ENCODE results near the gene KLK10.

Gene KLK10

GRCh38 chr19:51025401-51025800 is 5.9 kb upstream of the KLK10 start:
- Histone ChIP-seq H3K36me3 (ENCODE audit: insufficient read depth, low read length) (no peaks in the 10 kb centered on the region), H2AFZ (ENCODE audit: low read depth, low read length) (no peak overlapping the region), H3K4me1 (ENCODE audit: insufficient read depth, low read length) (no peaks in the 10 kb centered on the region), H3K9ac (ENCODE audit: low read depth, low read length) (no peak overlapping the region), H4K20me1 (ENCODE audit: insufficient read depth, low read length) (no peaks in the 10 kb centered on the region), H3K79me2 (ENCODE audit: insufficient read depth, low read length) (no peaks in the 10 kb centered on the region), H3K4me2 (ENCODE audit: insufficient read depth, low read length) (no peak overlapping the region), H3K9me3 (ENCODE audit: insufficient read depth, low read length, severe bottlenecking) (no peaks in the 10 kb centered on the region), H3K27me3 (ENCODE audit: insufficient read depth, low read length, poor library complexity) (peaks cover 10% of the 10 kb centered on the region), H3K27ac (ENCODE audit: low read length) (no peak overlapping the region), H3K4me3 (ENCODE audit: low read depth in 1 of 2, low read length in 2 of 2) (no peak overlapping the region)
- ATAC-seq (ENCODE audit: insufficient read depth, low read depth) (no peak), DNase-seq (no peak)
- no peak for TF ChIP-seq CTCF (IDR thresholded peaks at IDR 0.05; ENCODE audit: borderline replicate concordance, extremely low read depth, low read length, poor library complexity, severe bottlenecking)
- TF ChIP-seq EZH2 (IDR thresholded peaks at IDR 0.05; ENCODE audit: borderline replicate concordance, low read depth, low read length, severe bottlenecking), result no peak

GRCh38 chr19:51024924-51025323 is 5.4 kb upstream of the KLK10 start:
- Histone ChIP-seq H4K20me1 (ENCODE audit: insufficient read depth, low read length) (no peaks in the 10 kb centered on the region), H3K79me2 (ENCODE audit: insufficient read depth, low read length) (no peaks in the 10 kb centered on the region), H3K27me3 (ENCODE audit: insufficient read depth, low read length, poor library complexity) (peaks cover 10% of the 10 kb centered on the region), H3K4me2 (ENCODE audit: insufficient read depth, low read length) (no peak overlapping the region), H3K9me3 (ENCODE audit: insufficient read depth, low read length, severe bottlenecking) (no peaks in the 10 kb centered on the region), H3K36me3 (ENCODE audit: insufficient read depth, low read length) (no peaks in the 10 kb centered on the region), H3K27ac (ENCODE audit: low read length) (no peak overlapping the region), H3K4me1 (ENCODE audit: insufficient read depth, low read length) (no peaks in the 10 kb centered on the region), H2AFZ (ENCODE audit: low read depth, low read length) (no peak overlapping the region), H3K9ac (ENCODE audit: low read depth, low read length) (no peak overlapping the region), H3K4me3 (ENCODE audit: low read depth in 1 of 2, low read length in 2 of 2) (no peak overlapping the region)
- TF ChIP-seq CTCF (IDR thresholded peaks at IDR 0.05; ENCODE audit: borderline replicate concordance, extremely low read depth, low read length, poor library complexity, severe bottlenecking), result no peak
- TF ChIP-seq EZH2 (IDR thresholded peaks at IDR 0.05; ENCODE audit: borderline replicate concordance, low read depth, low read length, severe bottlenecking), result no peak
- ATAC-seq (ENCODE audit: insufficient read depth, low read depth) (no peak), DNase-seq (no peak)

GRCh38 chr19:51023946-51024345 is 4.4 kb upstream of the KLK10 start:
- Histone ChIP-seq H3K9ac (ENCODE audit: low read depth, low read length) (no peak overlapping the region), H3K9me3 (ENCODE audit: insufficient read depth, low read length, severe bottlenecking) (no peaks in the 10 kb centered on the region), H3K4me2 (ENCODE audit: insufficient read depth, low read length) (no peak overlapping the region), H3K27me3 (ENCODE audit: insufficient read depth, low read length, poor library complexity) (peaks cover 10% of the 10 kb centered on the region), H3K4me1 (ENCODE audit: insufficient read depth, low read length) (no peaks in the 10 kb centered on the region), H3K79me2 (ENCODE audit: insufficient read depth, low read length) (no peaks in the 10 kb centered on the region), H2AFZ (ENCODE audit: low read depth, low read length) (no peak overlapping the region), H3K36me3 (ENCODE audit: insufficient read depth, low read length) (no peaks in the 10 kb centered on the region), H3K4me3 (ENCODE audit: low read depth in 1 of 2, low read length in 2 of 2) (no peak overlapping the region), H3K27ac (ENCODE audit: low read length) (no peak overlapping the region), H4K20me1 (ENCODE audit: insufficient read depth, low read length) (no peaks in the 10 kb centered on the region)
- TF ChIP-seq CTCF (IDR thresholded peaks at IDR 0.05; ENCODE audit: borderline replicate concordance, extremely low read depth, low read length, poor library complexity, severe bottlenecking) (no peak), EZH2 (IDR thresholded peaks at IDR 0.05; ENCODE audit: borderline replicate concordance, low read depth, low read length, severe bottlenecking) (no peak)
- DNase-seq, result no peak
- no peak for ATAC-seq (ENCODE audit: insufficient read depth, low read depth)

- no peaks in the 10 kb centered on the region for H3K9me3 ChIP-seq (ENCODE audit: insufficient read depth, low read length, severe bottlenecking)
- no peaks in the 10 kb centered on the region for H3K79me2 ChIP-seq (ENCODE audit: insufficient read depth, low read length)
- H3K27ac ChIP-seq (ENCODE audit: low read length), result no peak overlapping the region
- no peak overlapping the region for H3K4me2 ChIP-seq (ENCODE audit: insufficient read depth, low read length)
- H3K27me3 ChIP-seq (ENCODE audit: insufficient read depth, low read length, poor library complexity), result peaks cover 10% of the 10 kb centered on the region
- no peak for DNase-seq
- no peak for ATAC-seq (ENCODE audit: insufficient read depth, low read depth)
- H3K4me1 ChIP-seq (ENCODE audit: insufficient read depth, low read length), result no peaks in the 10 kb centered on the region
- no peaks in the 10 kb centered on the region for H4K20me1 ChIP-seq (ENCODE audit: insufficient read depth, low read length)
- H3K9ac ChIP-seq (ENCODE audit: low read depth, low read length), result no peak overlapping the region
- H2AFZ ChIP-seq (ENCODE audit: low read depth, low read length), result no peak overlapping the region
- no peaks in the 10 kb centered on the region for H3K36me3 ChIP-seq (ENCODE audit: insufficient read depth, low read length)
- H3K4me3 ChIP-seq (ENCODE audit: low read depth in 1 of 2, low read length in 2 of 2), result no peak overlapping the region
- no peak for TF ChIP-seq EZH2 (IDR thresholded peaks at IDR 0.05; ENCODE audit: borderline replicate concordance, low read depth, low read length, severe bottlenecking)
- no peak for TF ChIP-seq CTCF (IDR thresholded peaks at IDR 0.05; ENCODE audit: borderline replicate concordance, extremely low read depth, low read length, poor library complexity, severe bottlenecking)
These were observed 3.0 kb upstream of the KLK10 start for GRCh38 chr19:51022526-51022925.
